H1 (cell line): Measurements from ENCODE around the gene KNOP1. TPM values are rescaled to one million over a fixed set of nuclear protein-coding genes. Genes with fewer than 3 reads are reported as not detected.

Source experiments
- CTCF ChIA-PET: fragments of 300-600 bp; sonication (Branson Sonifier 250); formaldehyde crosslinking; loops from one replicate; lab custom pipeline; 2021; ENCODE audit not compliant: partially characterized antibody; lab: Charles Lee
- POLR2A ChIA-PET: fragments of 300-600 bp; sonication (Branson Sonifier 250); formaldehyde crosslinking; loops from one replicate; lab custom pipeline; 2021; ENCODE audit warnings: inconsistent platforms; ENCODE audit not compliant: partially characterized antibody; lab: Charles Lee
- DNase-seq, 2 experiments: peaks; one replicate each; pipeline versions ENCODE4 v3.0.0 to v3.0.0-alpha.2; 2010 to 2022; ENCODE audit warnings: low spot score in 2 of 2, low read depth in 1 of 2, mixed read lengths in 1 of 2
- FAIRE-seq: peaks from 2 replicates; lab custom pipeline; 2011; peaks lifted over from hg19 to GRCh38; lab: Jason Lieb, UNC
- H2AFZ ChIP-seq: 2 replicates; pipeline ENCODE4 v1.8.1; 2012; ENCODE audit warnings: low read length, inconsistent platforms
- H2AK5ac ChIP-seq: 2 replicates; pipeline ENCODE4 v1.6.1; 2013; ENCODE audit warnings: low read depth, low read length
- H2BK120ac ChIP-seq: replicated peaks from 2 replicates; pipeline ENCODE3; 2013; ENCODE audit warnings: low read depth, low read length, inconsistent platforms
- H2BK12ac ChIP-seq: 2 replicates; pipeline ENCODE4 v1.6.1; 2013; ENCODE audit warnings: low read depth, low read length
- H2BK15ac ChIP-seq: 2 replicates; pipeline ENCODE4 v1.6.1; 2013; ENCODE audit warnings: low read length
- H2BK20ac ChIP-seq: 2 replicates; pipeline ENCODE4 v1.6.1; 2013; ENCODE audit warnings: low read length
- H2BK5ac ChIP-seq: 2 replicates; pipeline ENCODE4 v1.6.1; 2013; ENCODE audit warnings: low read depth, low read length
- H3K14ac ChIP-seq: 2 replicates; pipeline ENCODE4 v1.6.1; 2013; ENCODE audit warnings: inconsistent platforms; ENCODE audit not compliant: insufficient read length
- H3K18ac ChIP-seq: 2 replicates; pipeline ENCODE4 v1.6.1; 2013; ENCODE audit warnings: low read length; ENCODE audit errors: extremely low read depth
- H3K23ac ChIP-seq: 2 replicates; pipeline ENCODE4 v1.6.1; 2013; ENCODE audit warnings: inconsistent platforms; ENCODE audit not compliant: insufficient read length
- H3K23me2 ChIP-seq: 2 replicates; pipeline ENCODE4 v1.6.1; 2013; ENCODE audit warnings: low read depth, low read length
- H3K27ac ChIP-seq: 2 replicates; pipeline ENCODE4 v1.6.1; 2011; ENCODE audit warnings: low read depth, low read length, inconsistent platforms
- H3K27me3 ChIP-seq, 4 experiments: replicated peaks in 1 of 4; 1 replicate in 1 of 4; 2 replicates in 3 of 4; pipeline versions ENCODE4 v1.6.1 to v1.8.1; 2011 to 2013; ENCODE audit warnings: low read length in 3 of 4, mild to moderate bottlenecking in 3 of 4, inconsistent platforms in 2 of 4, mixed read lengths in 2 of 4, moderate library complexity in 1 of 4; ENCODE audit not compliant: control insufficient read depth in 3 of 4, insufficient read depth in 3 of 4; ENCODE audit errors: extremely low read depth in 1 of 4
- H3K36me3 ChIP-seq, 4 experiments: 2 replicates each; pipeline versions ENCODE4 v1.6.1 to v1.8.1; 2011 to 2013; ENCODE audit warnings: mild to moderate bottlenecking in 4 of 4, low read length in 3 of 4, moderate library complexity in 2 of 4, control low read depth in 1 of 4, inconsistent platforms in 1 of 4; ENCODE audit not compliant: insufficient read depth in 4 of 4, control insufficient read depth in 2 of 4
- H3K4ac ChIP-seq: replicated peaks from 2 replicates; pipeline ENCODE3; 2013; ENCODE audit warnings: low read length, low read depth, mixed read lengths, inconsistent platforms; ENCODE audit not compliant: insufficient read length
- H3K4me1 ChIP-seq, 4 experiments: replicated peaks in 1 of 4; 1 replicate in 1 of 4; 2 replicates in 3 of 4; pipeline versions ENCODE4 v1.6.1 to v1.8.1; 2011 to 2013; ENCODE audit warnings: low read length in 3 of 4, inconsistent platforms in 2 of 4, mixed read lengths in 1 of 4; ENCODE audit not compliant: insufficient read depth in 4 of 4, control insufficient read depth in 3 of 4
- H3K4me2 ChIP-seq, 2 experiments: 2 replicates each; pipeline versions ENCODE4 v1.6.1 to v1.8.1; 2011 to 2013; ENCODE audit warnings: low read depth in 2 of 2, low read length in 2 of 2, control low read depth in 1 of 2, inconsistent platforms in 1 of 2, mild to moderate bottlenecking in 1 of 2; ENCODE audit not compliant: insufficient read depth in 1 of 2
- H3K4me3 ChIP-seq, 4 experiments: fragments of 200-600, 300-600 bp in 1 of 4; sonication (generic), shearing (Covaris generic), sonication (Bioruptor Twin) in 1 of 4; 2 replicates each; pipeline versions ENCODE4 v1.5.1 to v1.8.1; 2011 to 2016; ENCODE audit warnings: low read length in 4 of 4, low read depth in 3 of 4, control low read depth in 2 of 4, inconsistent platforms in 2 of 4, mild to moderate bottlenecking in 2 of 4, mixed read lengths in 1 of 4, moderate library complexity in 1 of 4; ENCODE audit not compliant: insufficient read depth in 2 of 4; ENCODE audit errors: extremely low read depth in 1 of 4
- H3K56ac ChIP-seq: replicated peaks from 2 replicates; pipeline ENCODE3; 2013; ENCODE audit warnings: low read depth, mild to moderate bottlenecking, mixed read lengths, low read length, inconsistent platforms; ENCODE audit not compliant: insufficient read length
- H3K79me1 ChIP-seq: 2 replicates; pipeline ENCODE4 v1.6.1; 2013; ENCODE audit warnings: low read depth, low read length, control low read depth
- H3K79me2 ChIP-seq, 2 experiments: 2 replicates each; pipeline versions ENCODE4 v1.6.1 to v1.8.1; 2012 to 2013; ENCODE audit warnings: low read length in 2 of 2, mild to moderate bottlenecking in 2 of 2, inconsistent platforms in 1 of 2; ENCODE audit not compliant: insufficient read depth in 2 of 2, control insufficient read depth in 1 of 2
- H3K9ac ChIP-seq, 4 experiments: replicated peaks in 1 of 4; 1 replicate in 1 of 4; 2 replicates in 3 of 4; pipeline versions ENCODE4 v1.6.1 to v1.8.1; 2011 to 2013; ENCODE audit warnings: low read depth in 3 of 4, low read length in 3 of 4, control low read depth in 2 of 4, mild to moderate bottlenecking in 2 of 4, moderate library complexity in 2 of 4, inconsistent platforms in 1 of 4; ENCODE audit errors: extremely low read depth in 1 of 4
- H3K9me3 ChIP-seq, 2 experiments: 2 replicates each; pipeline versions ENCODE4 v1.6.1 to v1.8.1; 2012 to 2013; ENCODE audit warnings: mild to moderate bottlenecking in 2 of 2, moderate library complexity in 2 of 2, control low read depth in 1 of 2, inconsistent platforms in 1 of 2, low read depth in 1 of 2, low read length in 1 of 2, mixed read lengths in 1 of 2; ENCODE audit not compliant: insufficient read depth in 2 of 2
- H4K20me1 ChIP-seq, 2 experiments: replicated peaks in 1 of 2; 2 replicates each; pipeline versions ENCODE3 to v1.8.1; 2011 to 2013; ENCODE audit warnings: inconsistent platforms in 2 of 2, low read length in 2 of 2, mild to moderate bottlenecking in 1 of 2; ENCODE audit not compliant: insufficient read depth in 2 of 2, control insufficient read depth in 1 of 2
- H4K5ac ChIP-seq: 2 replicates; pipeline ENCODE4 v1.6.1; 2013; ENCODE audit warnings: low read length, low read depth, mixed read lengths, inconsistent platforms; ENCODE audit not compliant: insufficient read length
- H4K8ac ChIP-seq: 2 replicates; pipeline ENCODE4 v1.8.0; 2013; ENCODE audit warnings: mild to moderate bottlenecking, moderate library complexity, low read length, inconsistent platforms; ENCODE audit not compliant: insufficient read depth; ENCODE audit errors: extremely low read depth
- H4K91ac ChIP-seq: replicated peaks from 2 replicates; pipeline ENCODE3; 2013; ENCODE audit warnings: low read length, mixed read lengths, inconsistent platforms; ENCODE audit not compliant: insufficient read length
- FOSL1 ChIP-seq: IDR thresholded peaks from 2 replicates; pipeline ENCODE4 v1.6.1; 2011; ENCODE audit warnings: mild to moderate bottlenecking, low read depth, low read length, moderate library complexity; ENCODE audit not compliant: insufficient read depth
- KDM4A ChIP-seq: IDR thresholded peaks from one replicate; pipeline ENCODE4 v1.7.1; 2012; ENCODE audit warnings: low read depth, mild to moderate bottlenecking, moderate library complexity, low read length, inconsistent platforms; ENCODE audit not compliant: severe bottlenecking
- SUZ12 ChIP-seq: fragments of 200-600 bp; sonication (generic); IDR thresholded peaks from 2 replicates; pipeline ENCODE4 v1.6.1; 2012; ENCODE audit warnings: mild to moderate bottlenecking, inconsistent platforms, low read length, moderate library complexity, mixed read lengths
- TAF7 ChIP-seq: optimal IDR thresholded peaks from 2 replicates; pipeline ENCODE3; 2011; ENCODE audit warnings: low read depth, mild to moderate bottlenecking, inconsistent platforms, low read length, moderate library complexity, borderline replicate concordance
- WGBS, 2 experiments: shearing (Covaris generic) in 1 of 2; methylation state at CpG; one replicate each; pipeline versions ENCODE4 v1.1.6 to v1.1.7; 2013 to 2015; ENCODE audit warnings: low lambda C conversion rate in 2 of 2, mixed read lengths in 2 of 2, inconsistent platforms in 1 of 2, low coverage in 1 of 2, missing lambda C conversion rate in 1 of 2; ENCODE audit not compliant: insufficient replicate concordance in 2 of 2, insufficient coverage in 1 of 2, insufficient read length in 1 of 2; ENCODE audit errors: extremely low coverage in 1 of 2, missing lambda C conversion rate in 1 of 2; 5-methylcytosine and 5-hydroxymethylcytosine counted together
- polyA plus RNA-seq, 7 experiments: library from polyadenylated mRNA; depleted of rRNA in 3 of 7; stranded (reverse) in 5 of 7; unstranded in 2 of 7; fragments of >200 nt in 5 of 7; fragments of 200-250 nt in 2 of 7; gene quantifications; 1 replicate in 5 of 7; 2 replicates in 1 of 7; 4 replicates in 1 of 7; pipeline versions ENCODE4 v1.2.1 to v1.2.3, GENCODE V29; 2011 to 2013; ENCODE audit warnings: missing spikeins in 2 of 7, mixed read lengths in 2 of 7
- total RNA-seq: library from RNA; stranded (reverse); fragmentation: NEBNext Ultra II Directional; extraction: Animal tissue kit (Norgen Biotek cat#: 25700); gene quantifications from 2 replicates; pipeline ENCODE4 v1.2.1, GENCODE V29; 2021
- TF ChIP-seq, protein P1 (sequence below): IDR thresholded peaks from 2 replicates; pipeline ENCODE4 v1.6.1; 2012; ENCODE audit warnings: low read length, inconsistent platforms

KNOP1 gene
- total and polyA plus RNA-seq, 2 of the 8 experiments (the other 6 are each of a cell fraction or from before 2014, with no cell fraction given) = 21.6 to 87.9 TPM

DNA sequence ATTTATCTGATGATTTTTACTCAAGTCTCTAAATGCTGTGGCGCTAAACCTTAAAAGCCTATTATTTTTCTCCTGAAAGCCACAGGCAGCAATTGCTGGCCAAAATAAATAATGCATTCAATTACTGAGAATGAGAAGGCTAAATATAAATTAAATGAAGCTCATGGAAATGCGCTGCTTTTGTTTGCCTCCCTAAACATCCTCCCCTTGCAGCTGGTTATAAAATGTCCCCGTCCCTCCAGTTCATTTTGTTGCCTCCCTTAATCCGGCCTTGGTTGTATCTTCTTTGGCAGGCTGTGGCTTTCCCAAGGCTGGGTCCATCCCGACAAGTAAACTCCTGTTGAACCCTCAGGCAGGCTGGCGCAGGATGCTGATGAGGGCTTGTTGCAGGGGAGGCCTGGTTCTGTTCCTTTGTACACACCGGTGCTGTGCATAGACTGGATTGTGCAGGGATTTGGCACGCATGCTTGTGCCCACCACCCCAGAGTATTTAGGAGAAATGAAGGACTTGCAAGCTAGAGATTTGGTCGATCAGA lies 62.7 kb downstream of the KNOP1 start:
- H2BK120ac ChIP-seq = no peak overlapping the region
- DNase-seq (no peak), FAIRE-seq (no peak)
- no peak overlapping the region for H2AK5ac ChIP-seq
- H4K8ac ChIP-seq = no peak overlapping the region
- CTCF ChIA-PET = interaction anchor here (0.7 to 0.8 kb wide), 2 partner anchors 13 to 97 kb away, joined by 3 read pairs; no protein-coding TSS in a partner anchor
- no peak overlapping the region for H2AFZ ChIP-seq
- no peak overlapping the region for H2BK20ac ChIP-seq
- no peak overlapping the region for H3K4me3 ChIP-seq
- H2BK12ac ChIP-seq = no peak overlapping the region
- no peaks in the 10 kb centered on the region for H3K4me1 ChIP-seq
- H2BK5ac ChIP-seq = no peak overlapping the region
- H3K4ac ChIP-seq = no peak overlapping the region
- POLR2A ChIA-PET = no interaction called here
- no peak overlapping the region for H3K27ac ChIP-seq
- H4K5ac ChIP-seq = no peak overlapping the region
- 93% methylated on average over 9 of the region's 9 CpGs; no CpG with 5 or more reads in 1 of the 2 experiments for WGBS, 2 experiments
- H3K23me2 ChIP-seq = no peaks in the 10 kb centered on the region
- no peaks in the 10 kb centered on the region for H3K79me2 ChIP-seq
- peaks cover 2 to 28% (median 21%) of the 10 kb centered on the region in 4 experiments; a peak in 7 of 8 replicates for H3K36me3 ChIP-seq
- no peak overlapping the region for H3K23ac ChIP-seq
- no peaks in the 10 kb centered on the region for H3K9me3 ChIP-seq
- H3K4me2 ChIP-seq = no peak overlapping the region
- no peak overlapping the region for H3K14ac ChIP-seq
- no peaks in the 10 kb centered on the region for H4K20me1 ChIP-seq
- no peak overlapping the region for H3K18ac ChIP-seq
- no peaks in the 10 kb centered on the region for H3K27me3 ChIP-seq
- no peak overlapping the region for H2BK15ac ChIP-seq
- no peak overlapping the region for H3K9ac ChIP-seq
- no peak overlapping the region for H3K56ac ChIP-seq
- H3K79me1 ChIP-seq = no peaks in the 10 kb centered on the region
- H4K91ac ChIP-seq = no peak overlapping the region
- TF ChIP-seq SUZ12 (no peak), KDM4A (no peak), TAF7 (no peak), FOSL1 (no peak)
- TF ChIP-seq, protein P1, sequence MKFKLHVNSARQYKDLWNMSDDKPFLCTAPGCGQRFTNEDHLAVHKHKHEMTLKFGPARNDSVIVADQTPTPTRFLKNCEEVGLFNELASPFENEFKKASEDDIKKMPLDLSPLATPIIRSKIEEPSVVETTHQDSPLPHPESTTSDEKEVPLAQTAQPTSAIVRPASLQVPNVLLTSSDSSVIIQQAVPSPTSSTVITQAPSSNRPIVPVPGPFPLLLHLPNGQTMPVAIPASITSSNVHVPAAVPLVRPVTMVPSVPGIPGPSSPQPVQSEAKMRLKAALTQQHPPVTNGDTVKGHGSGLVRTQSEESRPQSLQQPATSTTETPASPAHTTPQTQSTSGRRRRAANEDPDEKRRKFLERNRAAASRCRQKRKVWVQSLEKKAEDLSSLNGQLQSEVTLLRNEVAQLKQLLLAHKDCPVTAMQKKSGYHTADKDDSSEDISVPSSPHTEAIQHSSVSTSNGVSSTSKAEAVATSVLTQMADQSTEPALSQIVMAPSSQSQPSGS = no peak
